Activated CD4-positive, alpha-beta T cell treated with anti-CD3 and anti-CD28 coated beads for 4 hours (primary cell): ENCODE data around the gene AP2A2.
A peak's percentile ranks its signal among the peaks of the same experiment; 100 is the strongest.

ENCODE experiments used
- DNase-seq, 2 donors: peaks; one replicate each; pipeline ENCODE4 v3.0.0-alpha.2; 2020

The AP2A2 gene

GRCh38 chr11:926341-926916 is 759 bp downstream of the AP2A2 start:
- DNase-seq, result no peak

- DNase-seq, result peak; percentile 23 to 30
These were observed 2.2 kb downstream of the AP2A2 start for GRCh38 chr11:927871-928270.

DNA sequence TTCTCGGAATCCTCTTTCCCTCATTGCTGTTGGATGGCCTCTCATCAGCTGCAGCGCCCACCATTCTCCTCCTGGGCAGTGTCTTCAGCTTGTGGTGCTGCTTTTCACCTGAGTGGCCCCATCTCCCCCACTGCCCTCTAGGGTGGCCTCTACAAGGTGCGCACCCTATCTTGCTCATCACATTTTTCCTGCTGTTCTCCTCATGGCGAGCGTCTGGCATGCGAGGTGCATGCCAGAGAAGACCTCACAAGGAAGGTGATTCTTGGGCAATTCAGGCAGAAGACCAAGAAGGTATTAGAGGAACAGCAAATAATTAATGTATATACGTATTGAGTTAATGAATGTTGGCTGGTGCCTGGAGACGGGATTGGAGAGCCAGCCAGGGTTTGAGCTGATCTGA is 3.1 kb downstream of the AP2A2 start:
- DNase-seq, result no peak

DNA sequence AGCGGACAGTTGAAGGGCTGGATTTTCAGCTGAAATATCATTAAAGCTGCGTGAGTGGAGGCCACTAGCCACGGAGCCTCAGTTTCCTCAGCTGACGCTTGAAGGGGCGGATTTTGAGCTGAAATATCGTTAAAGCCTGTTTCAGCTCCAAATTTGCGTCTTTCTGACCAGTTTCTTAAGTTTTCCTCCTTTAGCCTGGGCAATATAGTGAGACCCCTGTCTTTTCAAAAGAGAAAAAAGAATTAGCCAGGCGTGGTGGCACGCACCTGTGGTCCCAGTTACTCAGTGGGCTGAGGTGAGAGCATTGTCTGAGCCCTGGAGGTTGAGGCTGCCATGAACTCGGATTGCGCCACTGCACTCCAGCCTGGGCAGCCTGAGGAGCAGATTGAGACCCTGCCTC is 3.7 kb downstream of the AP2A2 start:
- no peak for DNase-seq

DNA sequence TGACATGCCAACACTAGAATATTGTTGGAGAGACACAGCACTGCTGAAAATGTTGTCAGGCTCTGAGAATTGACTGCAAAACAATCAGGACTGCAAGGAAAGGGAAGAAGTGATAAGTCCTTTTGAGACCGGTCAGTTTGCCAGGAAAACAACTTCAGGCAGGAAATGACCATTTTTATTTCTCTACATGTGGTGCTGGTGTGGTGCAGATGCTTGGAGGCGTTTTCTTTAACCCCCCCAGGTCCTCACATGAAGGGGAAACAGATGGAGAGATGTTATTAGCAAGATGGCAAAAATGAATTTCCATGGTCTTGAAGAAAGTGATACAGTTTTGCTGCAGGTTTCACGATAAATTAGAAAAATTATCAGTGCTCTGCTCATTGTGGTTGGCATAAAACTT is 5.7 kb downstream of the AP2A2 start:
- no peak for DNase-seq

- DNase-seq, result no peak
These were observed 6.8 kb downstream of the AP2A2 start for GRCh38 chr11:932435-932834.

DNA sequence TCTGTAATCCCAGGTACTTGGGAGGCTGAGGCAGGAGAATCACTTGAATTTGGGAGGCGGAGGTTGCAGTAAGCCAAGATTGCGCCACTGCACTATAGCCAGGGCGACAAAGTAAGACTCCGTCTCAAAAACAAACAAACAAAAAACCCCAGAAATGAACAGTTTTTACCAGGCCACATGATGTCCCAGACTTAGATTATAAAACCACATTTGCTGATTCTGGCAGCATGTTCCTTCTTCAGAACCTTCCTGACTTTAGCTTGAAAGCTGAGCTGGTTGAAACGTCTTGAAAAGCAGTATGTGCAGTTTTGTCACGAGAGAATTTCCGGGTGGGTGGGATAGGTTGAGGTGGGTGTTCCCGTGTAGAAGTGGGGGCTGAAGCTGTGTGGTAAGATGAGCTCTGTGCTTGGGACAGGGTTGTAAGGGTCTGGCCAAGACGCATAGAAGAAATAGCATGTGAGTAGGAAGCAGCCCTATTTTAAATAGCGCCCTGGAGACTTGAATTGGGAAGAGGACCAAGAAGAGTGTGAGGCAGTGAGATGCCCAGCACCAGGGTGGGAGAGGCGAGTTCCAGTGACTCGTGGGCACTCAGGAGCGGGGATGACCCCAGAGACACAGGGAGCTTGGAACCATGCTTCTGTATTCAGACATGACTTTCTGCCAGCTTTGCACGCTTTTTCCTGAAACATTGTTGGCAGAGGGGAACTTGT is 7.6 kb downstream of the AP2A2 start:
- no peak for DNase-seq

- DNase-seq, result no peak
These were observed 8.3 kb downstream of the AP2A2 start for GRCh38 chr11:933936-934335.

DNA sequence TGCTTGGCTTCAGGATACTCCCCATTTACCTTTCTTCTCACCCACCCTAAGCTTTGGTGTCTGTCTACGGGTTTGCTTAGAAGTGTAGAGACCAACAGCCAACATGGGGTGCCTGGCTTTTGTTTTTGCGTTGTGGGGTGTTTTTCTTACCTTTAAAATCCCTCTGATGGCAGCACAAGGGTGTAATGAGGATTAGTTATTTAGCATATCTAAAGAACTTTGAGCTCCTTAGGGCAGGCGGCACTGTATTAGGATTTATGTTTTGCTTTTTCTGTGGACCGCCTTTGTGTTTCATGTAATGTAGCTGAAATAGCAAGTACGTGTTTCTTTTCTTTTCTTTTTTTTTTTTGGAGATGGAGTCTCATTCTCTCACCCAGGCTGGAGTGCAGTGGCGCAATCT is 8.9 kb downstream of the AP2A2 start:
- DNase-seq, result no peak

GRCh38 chr11:936199-936598 is 10.5 kb downstream of the AP2A2 start:
- DNase-seq, result no peak

DNA sequence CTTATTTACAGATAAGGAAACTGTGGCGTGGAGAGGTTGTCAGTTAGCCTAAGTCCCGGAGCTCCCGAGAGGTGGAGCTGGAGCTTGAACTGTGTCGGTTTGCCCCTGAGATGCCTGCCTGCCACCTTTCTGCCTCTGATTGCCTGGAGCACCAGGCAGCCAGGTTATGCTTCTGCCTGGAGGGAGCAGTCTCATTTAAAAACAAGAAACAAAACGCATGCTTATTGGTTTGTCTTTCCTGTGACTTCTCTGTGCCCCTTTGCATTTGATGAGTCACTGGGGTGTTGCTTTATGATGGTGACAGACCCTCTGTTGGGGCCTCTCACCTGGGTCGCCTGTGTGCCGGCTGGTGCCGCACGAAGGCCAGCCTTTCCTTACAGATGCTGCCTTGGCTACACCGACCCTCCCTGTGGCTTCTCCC is 12.2 kb downstream of the AP2A2 start:
- DNase-seq, result no peak

- no peak for DNase-seq
These were observed 14.9 kb downstream of the AP2A2 start for GRCh38 chr11:940496-941135.

GRCh38 chr11:942823-943222 is 17.2 kb downstream of the AP2A2 start:
- no peak for DNase-seq

- DNase-seq, result no peak
These were observed 19.2 kb downstream of the AP2A2 start for GRCh38 chr11:944711-945470.

- DNase-seq, result no peak
These were observed 20.3 kb downstream of the AP2A2 start for GRCh38 chr11:945986-946385.

- DNase-seq, result no peak
These were observed 22.1 kb downstream of the AP2A2 start for GRCh38 chr11:947744-948143.

DNA sequence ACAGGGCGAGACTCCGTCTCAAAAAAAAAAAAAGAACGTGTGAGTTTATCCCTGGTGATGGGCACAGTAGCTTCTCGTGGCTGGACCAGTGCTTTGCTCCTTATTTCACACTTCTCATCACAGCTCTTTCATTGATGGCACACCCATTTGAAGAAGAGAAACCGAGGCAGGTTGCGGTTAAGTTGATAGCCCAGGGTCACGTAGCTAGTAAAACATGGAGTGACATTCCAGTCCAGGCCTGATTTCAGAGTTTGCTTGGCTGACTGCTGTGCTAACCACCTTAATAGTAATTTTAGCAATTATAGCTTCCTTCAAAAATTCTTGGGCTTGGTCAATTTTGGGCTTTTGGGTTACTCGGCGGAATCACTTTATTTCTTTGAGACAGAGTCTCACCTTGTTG is 25.8 kb downstream of the AP2A2 start:
- DNase-seq, result no peak

DNA sequence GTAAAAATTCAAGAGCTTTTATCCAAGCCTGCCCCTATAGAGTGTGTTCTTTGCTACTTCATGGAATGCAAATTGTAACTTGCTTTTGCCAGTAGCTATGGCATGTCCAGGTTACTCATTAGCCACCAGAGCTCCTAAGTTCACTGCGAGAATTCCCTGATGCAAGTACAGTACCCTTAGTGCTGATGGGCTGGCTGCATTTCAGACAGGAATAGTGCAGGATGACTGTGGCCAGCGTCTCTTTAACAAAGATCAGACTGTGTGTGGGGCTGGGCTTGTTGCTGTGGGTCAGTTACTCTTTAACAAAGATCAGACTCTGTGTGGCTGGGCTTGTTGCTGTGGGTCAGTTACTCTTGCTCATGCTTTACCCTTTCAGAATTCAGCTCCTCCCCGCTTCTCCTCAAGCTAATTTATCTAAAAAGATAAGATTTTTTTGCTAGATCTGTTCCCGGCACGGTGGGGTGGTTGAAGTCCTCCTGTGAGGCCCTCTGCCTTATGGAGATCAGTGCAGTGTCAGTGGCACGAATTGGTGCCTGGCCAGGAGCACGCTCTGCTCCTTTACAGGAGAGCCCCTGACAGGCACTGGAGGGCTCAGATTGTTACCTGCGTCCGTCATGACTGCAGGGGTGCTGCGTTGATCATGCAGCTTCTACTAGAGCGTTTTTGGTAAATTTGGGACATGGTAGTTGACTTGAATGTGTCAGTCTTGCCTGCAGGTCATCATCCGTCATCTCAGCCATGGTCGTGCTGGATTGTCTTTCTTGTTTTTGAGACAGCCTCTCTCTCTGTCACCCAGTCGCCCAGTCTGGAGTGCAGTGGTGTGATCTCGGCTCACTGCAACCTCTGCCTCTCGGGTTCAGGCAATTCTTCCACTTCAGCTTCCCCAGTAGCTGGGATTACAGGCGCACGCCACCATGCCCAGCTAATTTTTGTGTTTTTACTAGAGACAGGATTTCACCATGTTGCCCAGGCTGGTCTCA is 27.0 kb downstream of the AP2A2 start:
- no peak for DNase-seq

GRCh38 chr11:953512-953911 is 27.8 kb downstream of the AP2A2 start:
- DNase-seq, result no peak

GRCh38 chr11:954392-955153 is 28.9 kb downstream of the AP2A2 start:
- DNase-seq, result no peak

DNA sequence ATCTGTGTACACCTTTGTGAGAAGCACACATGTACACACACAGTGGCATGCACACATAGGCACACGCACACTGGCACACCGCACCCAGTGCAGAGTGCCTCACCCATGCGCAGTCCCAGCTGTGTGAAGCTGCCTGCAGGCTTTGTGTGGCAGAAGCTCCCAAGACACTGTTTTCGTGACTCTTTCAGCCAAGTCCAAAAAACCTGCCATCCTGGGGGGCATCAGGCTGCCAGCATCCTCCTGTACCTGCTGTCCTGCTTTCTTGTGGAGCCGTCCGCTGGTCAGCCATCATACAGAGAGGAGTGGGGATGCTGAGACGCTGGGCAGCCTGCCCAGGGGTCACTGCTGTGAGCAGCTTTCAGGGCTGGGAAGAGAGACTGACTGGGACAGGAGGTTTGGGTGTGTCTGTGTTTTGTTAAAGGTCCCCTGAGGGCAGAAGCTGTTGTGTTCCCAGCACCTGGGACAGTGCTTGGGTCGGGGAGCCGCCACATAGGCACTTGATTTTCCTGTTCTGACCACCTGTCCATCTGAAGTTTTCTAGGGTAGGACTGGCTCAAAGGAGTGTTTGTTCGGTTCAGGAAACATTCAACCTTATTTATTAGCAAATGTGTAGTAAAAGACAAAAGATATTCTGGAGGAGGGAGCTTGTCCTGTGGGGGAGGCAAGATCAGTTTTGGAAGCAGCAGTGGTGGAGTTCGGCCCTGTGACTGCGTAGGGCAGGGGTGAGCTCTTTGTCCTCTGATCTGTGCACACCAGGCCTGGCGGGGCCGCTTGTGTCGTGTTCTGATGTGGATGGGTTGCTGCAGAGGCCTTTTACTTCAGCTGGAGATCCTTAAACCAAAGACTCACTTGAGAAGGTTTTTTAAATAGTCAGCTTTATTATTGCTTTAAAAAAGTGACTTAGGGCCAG is 29.7 kb downstream of the AP2A2 start:
- no peak for DNase-seq
